GM12878 (cell line): ENCODE results near the gene PHACTR1. TPM values are rescaled to one million over a fixed set of nuclear protein-coding genes. Genes with fewer than 3 reads are reported as not detected.

ENCODE experiments used
- ATAC-seq: fragments of 200-7000 bp; cut with Tn5 transposase; 3 replicates; pipeline ENCODE4 v1.9.1; 2020; ENCODE audit warnings: mild to moderate bottlenecking, moderate library complexity
- BruUV-seq: library from RNA; stranded (reverse); fragments of 400-500 nt; replicated peaks from 2 replicates; lab custom pipeline; 2021; lab: Mats Ljungman, UMichigan
- CTCF ChIA-PET: fragments of 300-600 bp; sonication (Branson Sonifier 250); formaldehyde crosslinking; extraction: SDS; loops from one replicate; lab custom pipeline; 2021; ENCODE audit warnings: inconsistent platforms; lab: Yijun Ruan, JAX
- POLR2A ChIA-PET: fragments of 350-600 bp; formaldehyde crosslinking; extraction: SDS; loops from one replicate; lab custom pipeline; 2021; ENCODE audit warnings: inconsistent platforms; lab: Charles Lee
- RAD21 ChIA-PET: fragments of 300-600 bp; sonication (Branson Sonifier 250); formaldehyde crosslinking; loops from one replicate; lab custom pipeline; 2023; ENCODE audit warnings: antibody characterized with exemption; ENCODE audit not compliant: unreplicated experiment; lab: Charles Lee
- SMC1A ChIA-PET: fragments of 300-600 bp; sonication (Branson Sonifier 250); formaldehyde crosslinking; loops from one replicate; lab custom pipeline; 2023; ENCODE audit not compliant: unreplicated experiment, uncharacterized antibody; lab: Charles Lee
- DNase-seq: peaks from one replicate; pipeline ENCODE4 v3.0.0-alpha.2; 2011; ENCODE audit warnings: low read depth, low spot score
- FAIRE-seq: peaks from 3 replicates; lab custom pipeline; 2011; peaks lifted over from hg19 to GRCh38; lab: Jason Lieb, UNC
- H2AFZ ChIP-seq: 2 replicates; pipeline ENCODE4 v1.6.0; 2011; ENCODE audit warnings: low read depth, low read length, control low read depth; ENCODE audit not compliant: control insufficient read depth
- H3K27ac ChIP-seq: 2 replicates; pipeline ENCODE4 v1.5.1; 2011; ENCODE audit warnings: control low read depth; ENCODE audit not compliant: control insufficient read depth, insufficient read depth
- H3K27me3 ChIP-seq, 2 experiments: replicated peaks in 1 of 2; 2 replicates each; pipeline versions ENCODE4 v1.6.0 to v1.6.1; 2011; ENCODE audit warnings: low read length in 1 of 2; ENCODE audit not compliant: control insufficient read depth in 2 of 2, insufficient read depth in 2 of 2
- H3K36me3 ChIP-seq, 2 experiments: 2 replicates each; pipeline ENCODE4 v1.5.1; 2011; ENCODE audit warnings: low read length in 1 of 2; ENCODE audit not compliant: control insufficient read depth in 2 of 2, insufficient read depth in 2 of 2
- H3K4me1 ChIP-seq: 2 replicates; pipeline ENCODE4 v1.6.1; 2011; ENCODE audit warnings: mild to moderate bottlenecking, low read length, moderate library complexity, mixed read lengths; ENCODE audit not compliant: control insufficient read depth, insufficient read depth
- H3K4me2 ChIP-seq: 2 replicates; pipeline ENCODE4 v1.6.0; 2011; ENCODE audit warnings: control low read depth; ENCODE audit not compliant: control insufficient read depth, insufficient read depth
- H3K4me3 ChIP-seq: fragments of 200-600 bp; sonication (generic); 2 replicates; pipeline ENCODE4 v1.5.1; 2016
- H3K79me2 ChIP-seq: 2 replicates; pipeline ENCODE4 v1.6.0; 2011; ENCODE audit warnings: low read length; ENCODE audit not compliant: control insufficient read depth, insufficient read depth
- H3K9ac ChIP-seq: 2 replicates; pipeline ENCODE4 v1.8.0; 2011; ENCODE audit warnings: low read length, control low read depth, mixed read lengths; ENCODE audit not compliant: control insufficient read depth, insufficient read depth
- H3K9me3 ChIP-seq: replicated peaks from 3 replicates; pipeline ENCODE4 v1.5.1; 2011; ENCODE audit warnings: mild to moderate bottlenecking, low read length; ENCODE audit not compliant: control insufficient read depth, insufficient read depth
- H4K20me1 ChIP-seq: 2 replicates; pipeline ENCODE4 v1.6.0; 2011; ENCODE audit not compliant: control insufficient read depth, insufficient read depth
- FOS ChIP-seq: IDR thresholded peaks from 3 replicates; pipeline ENCODE4 v1.6.1; 2011; ENCODE audit warnings: borderline replicate concordance; ENCODE audit not compliant: insufficient read length; ENCODE audit errors: extremely low read depth
- IRF4 ChIP-seq: IDR thresholded peaks from 2 replicates; pipeline ENCODE4 v1.6.1; 2011; ENCODE audit warnings: low read depth, low read length
- NFXL1 ChIP-seq: fragments of 450-650 bp; IDR thresholded peaks from 2 replicates; pipeline ENCODE4 v1.6.1; 2017; ENCODE audit warnings: antibody characterized with exemption, mild to moderate bottlenecking, borderline replicate concordance
- RELA ChIP-seq: fragments of 450-650 bp; IDR thresholded peaks from 2 replicates; pipeline ENCODE4 v1.8.0; 2014; ENCODE audit warnings: borderline replicate concordance; ENCODE audit not compliant: partially characterized antibody
- SPI1 ChIP-seq: IDR thresholded peaks from 2 replicates; pipeline ENCODE4 v1.6.1; 2011; ENCODE audit warnings: low read depth, mild to moderate bottlenecking, low read length, moderate library complexity, borderline replicate concordance; ENCODE audit not compliant: insufficient read depth
- SREBF2 ChIP-seq: IDR thresholded peaks from 2 replicates; pipeline ENCODE4 v1.6.1; 2012; ENCODE audit warnings: mild to moderate bottlenecking, low read length
- TCF7 ChIP-seq: IDR thresholded peaks from 2 replicates; pipeline ENCODE4 v1.6.1; 2014; ENCODE audit warnings: antibody characterized with exemption, borderline replicate concordance
- WGBS: methylation state at CpG from one replicate; pipeline ENCODE4 v1.1.6; 2016; ENCODE audit warnings: low lambda C conversion rate; ENCODE audit not compliant: insufficient replicate concordance, insufficient coverage; ENCODE audit errors: missing lambda C conversion rate; 5-methylcytosine and 5-hydroxymethylcytosine counted together
- in situ Hi-C: fragments of 300-500 bp; cut with MboI; formaldehyde crosslinking; loops from 9 replicates; pipeline ENCODE4 v1.14.3; 2018; ENCODE audit warnings: mixed read lengths
- intact Hi-C: fragments of 100-400 bp; cut with micrococcal nuclease; formaldehyde crosslinking; loops from one replicate; pipeline ENCODE4 v1.14.2; 2022; ENCODE audit not compliant: unreplicated experiment
- polyA plus RNA-seq, 11 experiments: library from polyadenylated mRNA; depleted of rRNA in 4 of 11; unstranded in 6 of 11; stranded (reverse) in 5 of 11; fragments of >200 nt; fragmentation: Nextera tagmentation in 4 of 11; fragmentation: Illumina TruSeq in 1 of 11; extraction: Ambion mirVana in 4 of 11; extraction: Trizol in 1 of 11; gene quantifications; 1 replicate in 1 of 11; 2 replicates in 10 of 11; pipeline versions ENCODE4 v1.2.1 to v1.2.3, GENCODE V29; 2011 to 2016; ENCODE audit warnings: inconsistent platforms in 2 of 11, missing spikeins in 2 of 11, low read depth in 1 of 11
- total RNA-seq, 4 experiments: library from RNA; depleted of rRNA in 3 of 4; stranded (reverse); fragments of >200 nt in 3 of 4; fragmentation: Illumina TruSeq in 1 of 4; extraction: Trizol in 1 of 4; gene quantifications; 2 replicates each; pipeline versions ENCODE4 v1.2.1 to v1.2.3, GENCODE V29; 2013 to 2021

The PHACTR1 gene
- total and polyA plus RNA-seq, 10 of the 15 experiments (the other 5 are each of a cell fraction or from before 2014, with no cell fraction given) = 34.2 to 94.6 (median 62.3) TPM

- in situ Hi-C loops = no loop called here
- ChIA-PET POLR2A (no interaction called here), RAD21 (interaction anchor here (1.1 kb wide), 1 partner anchor 176 kb away, joined by 3 read pairs; no protein-coding TSS in a partner anchor), SMC1A (interaction anchor here (1.0 kb wide), 1 partner anchor 11 kb away, joined by 3 read pairs; no protein-coding TSS in a partner anchor), CTCF (no interaction called here)
- no peaks in the 10 kb centered on the region for H3K9me3 ChIP-seq
- no peaks in the 10 kb centered on the region for H3K4me1 ChIP-seq
- H3K27ac ChIP-seq = no peak overlapping the region
- FAIRE-seq (no peak), DNase-seq (no peak), ATAC-seq (no peak)
- H3K4me2 ChIP-seq = no peak overlapping the region
- TF ChIP-seq SREBF2 (no peak), SPI1 (no peak), RELA (no peak), FOS (no peak)
- H3K27me3 ChIP-seq = peaks cover 0 to 6% of the 10 kb centered on the region in 2 experiments; a peak in 1 of 4 replicates
- H3K36me3 ChIP-seq = no peaks in the 10 kb centered on the region
- no peaks in the 10 kb centered on the region for H4K20me1 ChIP-seq
- WGBS = 94% methylated on average over 2 of the region's 2 CpGs
- no peak overlapping the region for H3K9ac ChIP-seq
- intact Hi-C loops = no loop called here
- no peaks in the 10 kb centered on the region for H3K79me2 ChIP-seq
- H3K4me3 ChIP-seq = no peak overlapping the region
- no TSS peak for BruUV-seq
- H2AFZ ChIP-seq = no peak overlapping the region
Observed at GRCh38 chr6:12814015-12814414, 97.4 kb downstream of the PHACTR1 start.

GRCh38 chr6:12815089-12815488, 98.5 kb downstream of the PHACTR1 start:
- WGBS = 0% methylated on average over 2 of the region's 2 CpGs
- Histone ChIP-seq H3K27ac (no peak overlapping the region), H3K4me2 (no peak overlapping the region), H3K4me1 (no peaks in the 10 kb centered on the region), H3K9ac (no peak overlapping the region), H3K79me2 (no peaks in the 10 kb centered on the region), H3K9me3 (no peaks in the 10 kb centered on the region), H3K36me3 (no peaks in the 10 kb centered on the region), H3K4me3 (no peak overlapping the region), H3K27me3 (peaks cover 0 to 6% of the 10 kb centered on the region in 2 experiments; a peak in 1 of 4 replicates), H4K20me1 (no peaks in the 10 kb centered on the region)
- ChIA-PET POLR2A (interaction anchor here (0.6 kb wide), 1 partner anchor 150 kb away, joined by 3 read pairs; no protein-coding TSS in a partner anchor), RAD21 (no interaction called here), CTCF (interaction anchor here (0.7 kb wide), 1 partner anchor 914 kb away, joined by 3 read pairs; no protein-coding TSS in a partner anchor)
- no TSS peak for BruUV-seq
- in situ Hi-C loops (no loop called here), intact Hi-C loops (no loop called here)
- DNase-seq = no peak
- FAIRE-seq = no peak
- no peak for ATAC-seq
- TF ChIP-seq IRF4 (no peak), TCF7 (no peak), NFXL1 (no peak)
- TF ChIP-seq, all 136 proteins: peak for 0
- SMC1A ChIA-PET = no interaction called here
- no peak overlapping the region for H2AFZ ChIP-seq
